Keratinocyte (primary cell): ENCODE results near the gene DMPK. TPM values are rescaled to one million over a fixed set of nuclear protein-coding genes. Genes with fewer than 3 reads are reported as not detected.

Experiments
- DNase-seq: peaks from one replicate; pipeline ENCODE4 v3.0.0-alpha.2; 2011; ENCODE audit warnings: low read depth, missing footprints, low spot score
- FAIRE-seq: peaks from 2 replicates; lab custom pipeline; 2011; peaks lifted over from hg19 to GRCh38; lab: Jason Lieb, UNC
- H2AFZ ChIP-seq: 2 replicates; pipeline ENCODE4 v1.6.0; 2012; ENCODE audit warnings: low read length, control low read depth, inconsistent platforms; ENCODE audit not compliant: control insufficient read depth
- H3K27ac ChIP-seq: 2 replicates; pipeline ENCODE4 v1.5.1; 2011; ENCODE audit warnings: low read length; ENCODE audit not compliant: control insufficient read depth, insufficient read depth
- H3K27me3 ChIP-seq: 3 replicates; pipeline ENCODE4 v1.6.0; 2011; ENCODE audit warnings: low read length; ENCODE audit not compliant: control insufficient read depth, insufficient read depth; ENCODE audit errors: extremely low read depth
- H3K36me3 ChIP-seq, 2 experiments: 2 replicates in 1 of 2; 3 replicates in 1 of 2; pipeline ENCODE4 v1.5.1; 2011; ENCODE audit warnings: low read length in 2 of 2, mild to moderate bottlenecking in 1 of 2; ENCODE audit not compliant: control insufficient read depth in 2 of 2, insufficient read depth in 2 of 2; ENCODE audit errors: extremely low read depth in 1 of 2
- H3K4me1 ChIP-seq: 3 replicates; pipeline ENCODE4 v1.5.1; 2011; ENCODE audit warnings: low read length; ENCODE audit not compliant: control insufficient read depth, insufficient read depth; ENCODE audit errors: extremely low read depth
- H3K4me2 ChIP-seq: 3 replicates; pipeline ENCODE4 v1.6.0; 2011; ENCODE audit warnings: low read depth, low read length; ENCODE audit not compliant: control insufficient read depth, insufficient read depth; ENCODE audit errors: extremely low read depth
- H3K4me3 ChIP-seq, 3 experiments: fragments of 200-600 bp in 1 of 3; sonication (generic) in 1 of 3; 2 replicates in 2 of 3; 3 replicates in 1 of 3; pipeline ENCODE4 v1.5.1; 2011 to 2016; ENCODE audit warnings: low read length in 3 of 3, mild to moderate bottlenecking in 3 of 3, control low read depth in 2 of 3, inconsistent platforms in 1 of 3, low read depth in 1 of 3, mixed read lengths in 1 of 3, mixed run types in 1 of 3, moderate library complexity in 1 of 3; ENCODE audit not compliant: control insufficient read depth in 2 of 3, insufficient read depth in 2 of 3; ENCODE audit errors: extremely low read depth in 1 of 3
- H3K79me2 ChIP-seq: 2 replicates; pipeline ENCODE4 v1.6.0; 2012; ENCODE audit warnings: low read length; ENCODE audit not compliant: control insufficient read depth, insufficient read depth
- H3K9ac ChIP-seq: 3 replicates; pipeline ENCODE4 v1.6.0; 2011; ENCODE audit warnings: low read length; ENCODE audit not compliant: control insufficient read depth, insufficient read depth; ENCODE audit errors: extremely low read depth
- H3K9me1 ChIP-seq: 3 replicates; pipeline ENCODE4 v1.6.0; 2011; ENCODE audit warnings: low read length; ENCODE audit not compliant: control insufficient read depth, insufficient read depth; ENCODE audit errors: extremely low read depth
- H3K9me3 ChIP-seq: 2 replicates; pipeline ENCODE4 v1.5.1; 2012; ENCODE audit warnings: low read depth, low read length; ENCODE audit not compliant: control insufficient read depth
- H4K20me1 ChIP-seq: 3 replicates; pipeline ENCODE4 v1.6.0; 2011; ENCODE audit warnings: low read length; ENCODE audit not compliant: control insufficient read depth, insufficient read depth; ENCODE audit errors: extremely low read depth
- EZH2 ChIP-seq: IDR thresholded peaks from one replicate; pipeline ENCODE4 v1.6.1; 2012; ENCODE audit warnings: inconsistent platforms, mild to moderate bottlenecking, low read length, moderate library complexity
- dilution Hi-C: fragments of 300-500 bp; cut with MboI; formaldehyde crosslinking; loops from one replicate; pipeline ENCODE4 v1.7.0; 2020; ENCODE audit warnings: low sequenced_read_pairs; ENCODE audit not compliant: extremely low pct_ligation_motif_present
- polyA plus RNA-seq, 5 experiments: library from polyadenylated mRNA; depleted of rRNA in 3 of 5; stranded (reverse) in 3 of 5; stranded (forward) in 1 of 5; unstranded in 1 of 5; fragments of >200 nt; gene quantifications; 1 replicate in 1 of 5; 2 replicates in 3 of 5; 3 replicates in 1 of 5; pipeline versions ENCODE4 v1.2.1 to v1.2.3, GENCODE V29; 2011 to 2012; ENCODE audit warnings: missing spikeins in 2 of 5, low read depth in 1 of 5, low replicate concordance in 1 of 5
- TF ChIP-seq, protein P1 (sequence below), 3 experiments: IDR thresholded peaks in 1 of 3; conservative IDR thresholded peaks in 1 of 3; optimal IDR thresholded peaks in 1 of 3; 2 replicates in 2 of 3; 3 replicates in 1 of 3; pipeline versions ENCODE3 to v1.5.1; 2011; ENCODE audit warnings: low read length in 3 of 3, mild to moderate bottlenecking in 3 of 3, moderate library complexity in 2 of 3, control low read depth in 1 of 3, inconsistent platforms in 1 of 3; ENCODE audit not compliant: insufficient read depth in 2 of 3; ENCODE audit errors: extremely low read depth in 1 of 3

DMPK gene
- polyA plus RNA-seq, 1 donor (not counting 4 experiments of a cell fraction or from before 2014, with no cell fraction given), result 7.0 TPM

DNA sequence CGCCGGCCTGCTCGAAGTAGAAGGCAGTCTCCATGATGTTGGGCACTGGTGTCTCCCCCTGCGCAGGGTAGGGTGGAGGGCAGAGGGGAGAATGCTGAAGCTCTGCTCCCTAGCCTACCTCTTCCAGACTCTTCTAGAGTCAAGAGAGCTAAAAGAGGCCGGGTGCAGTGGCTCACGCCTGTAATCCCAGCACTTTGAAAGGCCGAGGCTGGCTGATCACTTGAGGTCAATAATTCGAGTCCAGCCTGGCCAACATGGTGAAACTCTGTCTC, 22.6 kb upstream of the DMPK start:
- no peaks in the 10 kb centered on the region for H3K36me3 ChIP-seq
- no peak for FAIRE-seq
- dilution Hi-C loops, result no loop called here

DNA sequence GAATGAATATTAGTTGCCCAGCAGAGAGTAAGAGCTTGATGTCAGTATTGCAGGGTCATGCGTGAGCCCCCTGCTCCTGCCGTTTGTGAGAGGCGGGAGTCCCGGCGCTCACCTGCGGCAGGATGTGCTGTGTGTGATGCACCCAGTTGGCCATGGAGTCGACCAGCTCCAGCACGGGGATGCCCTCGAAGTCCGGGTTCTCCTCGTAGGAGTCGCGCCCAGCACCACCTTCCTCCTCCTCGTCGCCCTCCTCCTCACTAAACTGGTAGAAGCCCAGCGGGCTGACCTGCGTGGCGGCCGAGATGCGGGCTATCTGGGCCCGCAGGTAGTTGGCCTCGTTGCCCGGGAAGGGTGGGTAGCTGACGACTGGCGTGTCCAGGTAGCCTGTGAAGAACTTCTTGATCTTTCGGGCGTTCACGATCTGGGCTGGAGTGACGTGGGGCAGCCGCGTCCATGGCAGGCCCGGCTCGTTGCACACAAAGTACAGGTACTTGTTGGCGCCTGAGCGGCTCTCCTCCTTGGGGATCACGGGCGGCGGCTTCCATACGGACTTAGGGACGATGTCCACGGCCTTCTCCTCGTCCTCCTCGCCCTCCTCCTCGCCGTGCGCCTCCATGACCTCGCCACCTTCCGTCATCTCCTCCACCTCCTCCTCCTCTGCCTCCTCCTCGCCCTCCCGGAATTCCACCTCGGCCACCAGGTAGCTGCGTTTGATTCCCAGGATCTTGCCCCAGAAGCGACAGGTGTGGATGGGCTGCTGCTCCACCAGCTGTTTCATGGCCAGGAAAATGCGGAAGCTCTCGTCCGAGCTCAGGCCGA, 22.1 kb upstream of the DMPK start:
- Histone ChIP-seq H3K36me3 (no peaks in the 10 kb centered on the region), H3K9me1 (no peaks in the 10 kb centered on the region), H3K9me3 (no peaks in the 10 kb centered on the region), H3K27ac (no peak overlapping the region), H3K4me2 (no peak overlapping the region), H2AFZ (no peak overlapping the region), H3K9ac (no peak overlapping the region), H3K27me3 (no peaks in the 10 kb centered on the region), H3K79me2 (no peaks in the 10 kb centered on the region), H3K4me3 (no peak overlapping the region), H3K4me1 (peaks cover 3% of the 10 kb centered on the region), H4K20me1 (no peaks in the 10 kb centered on the region)
- TF ChIP-seq, protein P1, sequence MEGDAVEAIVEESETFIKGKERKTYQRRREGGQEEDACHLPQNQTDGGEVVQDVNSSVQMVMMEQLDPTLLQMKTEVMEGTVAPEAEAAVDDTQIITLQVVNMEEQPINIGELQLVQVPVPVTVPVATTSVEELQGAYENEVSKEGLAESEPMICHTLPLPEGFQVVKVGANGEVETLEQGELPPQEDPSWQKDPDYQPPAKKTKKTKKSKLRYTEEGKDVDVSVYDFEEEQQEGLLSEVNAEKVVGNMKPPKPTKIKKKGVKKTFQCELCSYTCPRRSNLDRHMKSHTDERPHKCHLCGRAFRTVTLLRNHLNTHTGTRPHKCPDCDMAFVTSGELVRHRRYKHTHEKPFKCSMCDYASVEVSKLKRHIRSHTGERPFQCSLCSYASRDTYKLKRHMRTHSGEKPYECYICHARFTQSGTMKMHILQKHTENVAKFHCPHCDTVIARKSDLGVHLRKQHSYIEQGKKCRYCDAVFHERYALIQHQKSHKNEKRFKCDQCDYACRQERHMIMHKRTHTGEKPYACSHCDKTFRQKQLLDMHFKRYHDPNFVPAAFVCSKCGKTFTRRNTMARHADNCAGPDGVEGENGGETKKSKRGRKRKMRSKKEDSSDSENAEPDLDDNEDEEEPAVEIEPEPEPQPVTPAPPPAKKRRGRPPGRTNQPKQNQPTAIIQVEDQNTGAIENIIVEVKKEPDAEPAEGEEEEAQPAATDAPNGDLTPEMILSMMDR (optimal IDR thresholded peaks at IDR 0.05 in 1 of 3, IDR thresholded peaks at IDR 0.05 in 1 of 3, conservative IDR thresholded peaks at IDR 0.05 in 1 of 3; ENCODE audit: extremely low read depth in 1 of 3, insufficient read depth in 2 of 3, low read length in 3 of 3), result no peak
- no peak for TF ChIP-seq EZH2
- dilution Hi-C loops, result no loop called here
- DNase-seq (no peak), FAIRE-seq (no peak)

More for the DNA sequence above, 22.6 kb upstream of the DMPK start:
- no peaks in the 10 kb centered on the region for H3K9me3 ChIP-seq
- no peak overlapping the region for H3K9ac ChIP-seq
- TF ChIP-seq EZH2, result no peak
- TF ChIP-seq, protein P1 (optimal IDR thresholded peaks at IDR 0.05 in 1 of 3, IDR thresholded peaks at IDR 0.05 in 1 of 3, conservative IDR thresholded peaks at IDR 0.05 in 1 of 3; ENCODE audit: extremely low read depth in 1 of 3, insufficient read depth in 2 of 3, low read length in 3 of 3), result no peak
- peaks cover 6% of the 10 kb centered on the region for H3K4me1 ChIP-seq
- H3K27ac ChIP-seq, result no peak overlapping the region
- H3K4me3 ChIP-seq, result no peak overlapping the region
- no peaks in the 10 kb centered on the region for H3K9me1 ChIP-seq
- DNase-seq, result no peak
- no peaks in the 10 kb centered on the region for H3K27me3 ChIP-seq
- H4K20me1 ChIP-seq, result no peaks in the 10 kb centered on the region
- H3K4me2 ChIP-seq, result no peak overlapping the region
- H3K79me2 ChIP-seq, result no peaks in the 10 kb centered on the region
- H2AFZ ChIP-seq, result no peak overlapping the region
